Activated T-helper 1 cell treated with anti-CD3 and anti-CD28 coated beads, Interleukin-12 subunit alpha, Interleukin-12 subunit beta, Interleukin-2, Interleukin-4 antibody, amounts not matched to agents 30 ng/mL and 10 ng/mL and 1 ng/mL, durations not matched to agents 14 hours and 24 hours and 36 hours (primary cell): ENCODE results near the gene CDH4. TPM values are rescaled to one million over a fixed set of nuclear protein-coding genes. Genes with fewer than 3 reads are reported as not detected.

Experiments used
- DNase-seq: peaks from one replicate; pipeline ENCODE4 v3.0.0; 2021; ENCODE audit warnings: low spot score
- H3K27ac Mint-ChIP-seq: one replicate; pipeline ENCODE4 v1.8.0; 2021; ENCODE audit warnings: mild to moderate bottlenecking, mixed read lengths
- H3K27me3 Mint-ChIP-seq: one replicate; pipeline ENCODE4 v1.8.0; 2022; ENCODE audit warnings: mild to moderate bottlenecking, moderate library complexity, mixed read lengths; ENCODE audit not compliant: insufficient read depth
- H3K36me3 Mint-ChIP-seq: one replicate; pipeline ENCODE4 v1.8.0; 2021; ENCODE audit warnings: low read depth, mixed read lengths
- H3K4me1 Mint-ChIP-seq: one replicate; pipeline ENCODE4 v1.8.0; 2021; ENCODE audit warnings: low read depth, mixed read lengths
- H3K4me3 Mint-ChIP-seq: one replicate; pipeline ENCODE4 v1.8.0; 2021; ENCODE audit warnings: mild to moderate bottlenecking, moderate library complexity, mixed read lengths
- H3K9me3 Mint-ChIP-seq: one replicate; pipeline ENCODE4 v1.8.0; 2021; ENCODE audit warnings: mixed read lengths
- intact Hi-C: fragments of 100-400 bp; cut with micrococcal nuclease; formaldehyde crosslinking; loops from one replicate; pipeline ENCODE4 v1.15.1; 2024
- total RNA-seq: library from RNA; stranded (reverse); gene quantifications from 2 replicates; pipeline ENCODE4 v1.2.3, GENCODE V29; 2022

The CDH4 gene
- total RNA-seq, 1 donor from 2014 or later = not detected

DNA sequence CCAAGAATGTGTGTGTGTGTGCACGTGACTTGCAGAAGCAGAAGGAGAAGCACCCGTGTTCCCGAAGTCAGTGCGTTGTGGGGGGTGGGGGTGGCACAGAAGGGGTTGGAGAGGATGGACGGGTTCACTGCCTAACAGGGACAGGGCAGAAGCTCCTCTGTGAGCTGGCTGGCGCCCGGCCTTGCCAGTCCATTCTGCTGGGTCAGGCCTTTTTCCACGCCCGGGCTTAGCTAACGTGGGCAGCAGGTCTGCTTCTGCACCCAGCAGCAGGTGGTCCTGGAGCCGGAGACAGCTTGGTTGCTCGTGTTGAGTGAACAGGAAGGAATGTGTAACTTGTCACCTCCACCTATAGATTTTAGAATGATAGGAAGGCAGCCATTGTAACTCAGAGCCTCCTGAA lies 374.4 kb downstream of the CDH4 start:
- DNase-seq = no peak
- Mint-ChIP-seq H3K4me3 (no peak overlapping the region), H3K4me1 (no peaks in the 10 kb centered on the region), H3K36me3 (no peaks in the 10 kb centered on the region), H3K9me3 (no peaks in the 10 kb centered on the region), H3K27ac (no peak overlapping the region), H3K27me3 (no peaks in the 10 kb centered on the region)
- intact Hi-C loops = no loop called here

GRCh38 chr20:61627791-61628415 lies 375.8 kb downstream of the CDH4 start:
- intact Hi-C loops = no loop called here
- H3K9me3 Mint-ChIP-seq = no peaks in the 10 kb centered on the region
- no peak for DNase-seq
- H3K4me1 Mint-ChIP-seq = no peaks in the 10 kb centered on the region
- no peaks in the 10 kb centered on the region for H3K27me3 Mint-ChIP-seq
- no peaks in the 10 kb centered on the region for H3K36me3 Mint-ChIP-seq
- no peak overlapping the region for H3K4me3 Mint-ChIP-seq
- no peak overlapping the region for H3K27ac Mint-ChIP-seq

DNA sequence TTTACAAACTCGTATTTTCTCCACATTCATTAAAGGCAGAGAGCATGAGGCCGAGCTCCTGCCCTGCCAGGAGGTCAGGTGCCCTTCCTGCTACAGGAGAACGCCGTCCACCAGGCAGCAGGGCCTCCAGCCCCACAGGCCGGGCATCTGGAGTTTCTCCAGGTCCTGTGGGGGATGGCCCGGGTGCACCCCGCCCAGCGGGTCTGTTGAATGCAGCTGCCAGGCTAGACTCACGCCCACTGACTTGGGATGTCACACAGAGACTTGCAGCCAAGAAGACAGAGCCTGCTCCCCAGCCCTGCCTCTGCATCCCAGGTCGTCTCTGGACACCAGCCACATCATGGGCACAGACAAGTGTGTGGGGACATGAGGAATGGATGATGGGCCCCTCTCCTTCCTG lies 376.4 kb downstream of the CDH4 start:
- Mint-ChIP-seq H3K4me1 (no peaks in the 10 kb centered on the region), H3K27ac (no peak overlapping the region), H3K27me3 (no peaks in the 10 kb centered on the region), H3K4me3 (no peak overlapping the region), H3K36me3 (no peaks in the 10 kb centered on the region), H3K9me3 (no peaks in the 10 kb centered on the region)
- DNase-seq = no peak
- intact Hi-C loops = no loop called here

- H3K27ac Mint-ChIP-seq = no peak overlapping the region
- DNase-seq = no peak
These were observed 377.0 kb downstream of the CDH4 start for GRCh38 chr20:61628901-61629601.

DNA sequence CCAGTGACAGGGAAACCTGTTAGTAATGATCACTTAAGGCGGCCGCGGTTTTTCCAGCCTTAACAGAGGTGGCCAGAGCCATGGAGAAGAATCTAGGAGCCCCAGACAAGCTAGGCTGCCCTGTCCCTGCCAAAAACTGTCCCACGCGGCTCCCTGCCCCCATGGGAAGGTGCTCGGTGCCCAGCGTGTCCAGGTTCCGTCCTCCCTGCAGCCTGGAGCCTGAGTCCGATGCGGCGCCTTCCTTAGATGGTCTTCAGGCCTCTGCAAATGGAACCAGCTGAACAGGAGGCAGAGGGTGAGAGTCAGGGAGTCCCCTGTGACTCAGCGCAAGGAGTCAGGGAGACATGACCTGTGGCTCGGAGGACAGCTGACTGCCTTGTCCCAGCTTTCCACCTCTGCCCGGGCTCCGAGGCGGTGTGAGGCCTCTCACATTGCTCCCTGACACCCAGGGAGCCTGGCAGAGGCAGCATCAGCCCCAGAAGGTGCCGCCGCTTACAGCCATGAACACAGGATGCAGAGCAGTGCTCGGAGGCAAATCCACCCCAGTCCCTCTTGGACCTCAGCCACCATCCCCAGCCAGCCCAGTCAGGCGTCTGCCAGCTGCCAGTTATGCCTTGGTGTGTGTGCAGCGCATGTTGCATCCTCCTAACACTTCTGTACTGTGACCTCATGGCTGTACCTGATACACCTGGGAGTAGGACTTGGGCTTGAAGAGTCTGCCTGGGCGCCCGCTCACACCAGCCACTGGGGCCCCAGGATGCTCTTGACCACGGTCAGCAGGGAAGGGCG lies 377.7 kb downstream of the CDH4 start:
- no peak for DNase-seq
- intact Hi-C loops = no loop called here
- H3K9me3 Mint-ChIP-seq = no peaks in the 10 kb centered on the region
- H3K27ac Mint-ChIP-seq = no peak overlapping the region
- H3K36me3 Mint-ChIP-seq = no peaks in the 10 kb centered on the region
- no peaks in the 10 kb centered on the region for H3K27me3 Mint-ChIP-seq
- no peak overlapping the region for H3K4me3 Mint-ChIP-seq
- H3K4me1 Mint-ChIP-seq = no peaks in the 10 kb centered on the region

More at GRCh38 chr20:61628901-61629601, 377.0 kb downstream of the CDH4 start:
- no peaks in the 10 kb centered on the region for H3K9me3 Mint-ChIP-seq
- no peaks in the 10 kb centered on the region for H3K27me3 Mint-ChIP-seq
- no peaks in the 10 kb centered on the region for H3K36me3 Mint-ChIP-seq
- intact Hi-C loops = no loop called here
- no peak overlapping the region for H3K4me3 Mint-ChIP-seq
- no peaks in the 10 kb centered on the region for H3K4me1 Mint-ChIP-seq

DNA sequence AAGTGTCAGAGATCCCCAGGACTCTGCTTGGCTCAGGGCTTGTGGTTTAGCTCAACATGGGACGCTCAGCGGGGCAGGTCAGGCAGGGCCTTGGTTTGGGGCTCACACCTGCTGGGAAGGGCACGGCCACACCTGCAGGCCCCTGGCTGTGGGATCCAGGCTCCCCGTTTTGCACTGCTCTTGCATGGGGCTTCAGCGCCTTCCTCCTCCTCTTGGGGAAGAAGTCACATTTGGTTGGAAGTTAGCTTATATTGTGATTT lies 378.3 kb downstream of the CDH4 start:
- Mint-ChIP-seq H3K4me1 (no peaks in the 10 kb centered on the region), H3K9me3 (no peaks in the 10 kb centered on the region), H3K27me3 (no peaks in the 10 kb centered on the region), H3K27ac (no peak overlapping the region), H3K4me3 (no peak overlapping the region), H3K36me3 (no peaks in the 10 kb centered on the region)
- no peak for DNase-seq
- intact Hi-C loops = no loop called here

- DNase-seq = no peak
- intact Hi-C loops = no loop called here
- H3K4me1 Mint-ChIP-seq = no peaks in the 10 kb centered on the region
- no peaks in the 10 kb centered on the region for H3K36me3 Mint-ChIP-seq
- no peaks in the 10 kb centered on the region for H3K27me3 Mint-ChIP-seq
- H3K9me3 Mint-ChIP-seq = no peaks in the 10 kb centered on the region
- H3K27ac Mint-ChIP-seq = no peak overlapping the region
- H3K4me3 Mint-ChIP-seq = no peak overlapping the region
These were observed 378.8 kb downstream of the CDH4 start for GRCh38 chr20:61630816-61631215.

GRCh38 chr20:61631751-61632150 lies 379.7 kb downstream of the CDH4 start:
- Mint-ChIP-seq H3K27me3 (no peaks in the 10 kb centered on the region), H3K4me1 (no peaks in the 10 kb centered on the region), H3K27ac (no peak overlapping the region), H3K36me3 (no peaks in the 10 kb centered on the region), H3K9me3 (no peaks in the 10 kb centered on the region), H3K4me3 (no peak overlapping the region)
- no peak for DNase-seq
- intact Hi-C loops = no loop called here

- no peak for DNase-seq
- Mint-ChIP-seq H3K27me3 (no peaks in the 10 kb centered on the region), H3K4me1 (no peaks in the 10 kb centered on the region), H3K9me3 (no peaks in the 10 kb centered on the region), H3K4me3 (no peak overlapping the region), H3K27ac (no peak overlapping the region), H3K36me3 (no peaks in the 10 kb centered on the region)
- intact Hi-C loops = no loop called here
These were observed 380.9 kb downstream of the CDH4 start for GRCh38 chr20:61633004-61633403.

DNA sequence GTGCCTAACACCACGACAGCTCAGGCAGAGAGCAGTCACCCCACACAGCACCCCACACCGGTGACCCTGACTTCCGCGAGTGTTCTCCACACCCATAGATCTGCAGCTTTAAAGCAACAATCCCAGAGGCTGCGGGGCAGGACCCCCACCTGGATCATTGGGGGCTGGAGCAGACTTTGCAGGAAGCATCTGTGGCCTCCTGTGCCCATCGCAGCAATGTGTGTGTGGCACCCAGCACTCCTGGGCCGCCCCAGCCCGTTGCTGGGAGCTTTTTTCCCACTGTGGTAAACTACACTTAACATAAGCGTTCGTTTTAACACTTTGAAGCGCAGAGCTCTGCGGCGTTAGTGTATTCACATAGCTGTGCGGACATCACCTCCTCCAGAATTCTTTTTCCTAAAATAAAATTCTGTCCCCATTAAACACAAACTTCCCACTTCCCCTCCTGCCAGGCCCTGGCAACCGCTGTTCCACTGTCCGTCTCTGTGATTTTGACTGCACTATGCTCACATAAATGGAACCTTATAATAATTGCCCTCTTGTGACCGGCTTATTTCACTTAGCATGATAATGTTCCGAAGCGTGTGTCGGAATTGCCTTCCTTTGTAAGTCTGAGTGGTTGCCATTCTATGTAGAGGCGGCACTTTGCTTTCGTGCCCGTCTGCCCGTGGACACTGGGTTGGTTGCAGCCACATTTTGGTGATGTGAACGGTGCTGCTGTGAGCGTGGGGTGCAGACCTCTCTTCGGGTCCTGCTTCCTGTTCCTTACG lies 382.5 kb downstream of the CDH4 start:
- H3K36me3 Mint-ChIP-seq = no peaks in the 10 kb centered on the region
- intact Hi-C loops = no loop called here
- no peaks in the 10 kb centered on the region for H3K27me3 Mint-ChIP-seq

GRCh38 chr20:61635721-61636455 lies 383.8 kb downstream of the CDH4 start:
- no peaks in the 10 kb centered on the region for H3K4me1 Mint-ChIP-seq
- H3K27me3 Mint-ChIP-seq = no peaks in the 10 kb centered on the region
- H3K9me3 Mint-ChIP-seq = no peaks in the 10 kb centered on the region
- intact Hi-C loops = no loop called here
- H3K36me3 Mint-ChIP-seq = no peaks in the 10 kb centered on the region
- no peak overlapping the region for H3K27ac Mint-ChIP-seq
- no peak overlapping the region for H3K4me3 Mint-ChIP-seq
- DNase-seq = no peak

More for the DNA sequence above, 382.5 kb downstream of the CDH4 start:
- H3K4me3 Mint-ChIP-seq = no peak overlapping the region
- no peaks in the 10 kb centered on the region for H3K4me1 Mint-ChIP-seq
- no peaks in the 10 kb centered on the region for H3K9me3 Mint-ChIP-seq
- DNase-seq = no peak
- H3K27ac Mint-ChIP-seq = peak overlapping the region; percentile 41

DNA sequence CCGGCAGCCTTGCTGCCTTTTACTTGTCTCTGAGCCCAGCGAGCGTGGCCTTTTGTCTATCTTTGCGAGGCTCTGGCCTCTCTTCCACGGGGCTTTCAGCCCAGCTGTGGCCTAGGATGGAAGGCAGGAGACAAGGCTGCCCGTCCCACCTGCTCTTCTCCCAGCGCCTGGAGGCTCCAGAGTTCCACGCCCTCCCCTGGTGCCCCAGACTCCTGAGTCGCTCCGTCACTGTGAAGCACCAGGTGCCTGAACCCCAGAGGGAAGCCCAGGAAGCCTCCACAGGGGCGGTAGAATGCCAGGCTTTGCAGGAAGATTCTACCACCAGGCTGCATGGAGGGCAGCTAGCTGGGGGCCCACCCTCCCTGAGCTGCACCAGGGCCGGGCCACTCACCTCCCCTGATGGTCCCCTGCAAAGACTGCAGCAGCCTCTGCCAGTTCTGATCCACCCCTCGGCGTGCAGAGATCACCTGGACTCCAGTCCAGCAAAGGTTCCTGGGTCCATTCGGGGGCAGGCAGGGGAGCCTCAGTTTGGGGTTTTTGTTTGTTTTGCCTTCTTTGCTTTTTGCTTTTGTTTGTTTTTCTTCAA lies 384.6 kb downstream of the CDH4 start:
- no peak for DNase-seq
- H3K27me3 Mint-ChIP-seq = no peaks in the 10 kb centered on the region
- H3K9me3 Mint-ChIP-seq = no peaks in the 10 kb centered on the region
- intact Hi-C loops = no loop called here
- no peaks in the 10 kb centered on the region for H3K4me1 Mint-ChIP-seq
- no peak overlapping the region for H3K27ac Mint-ChIP-seq
- H3K36me3 Mint-ChIP-seq = no peaks in the 10 kb centered on the region
- no peak overlapping the region for H3K4me3 Mint-ChIP-seq
